ENCODE results near the gene FLVCR2. TPM values are rescaled to one million over a fixed set of nuclear protein-coding genes. Genes with fewer than 3 reads are reported as not detected.
A peak's percentile ranks its signal among the peaks of the same experiment; 100 is the strongest.
"Not testable (repeated sequence)": the region's sequence is repeated elsewhere in the genome, so short reads cannot be mapped to it uniquely, and the experiment has no call there.

The FLVCR2 gene
- total RNA-seq, 2 donors from 2014 or later = 1.8 TPM

DNA sequence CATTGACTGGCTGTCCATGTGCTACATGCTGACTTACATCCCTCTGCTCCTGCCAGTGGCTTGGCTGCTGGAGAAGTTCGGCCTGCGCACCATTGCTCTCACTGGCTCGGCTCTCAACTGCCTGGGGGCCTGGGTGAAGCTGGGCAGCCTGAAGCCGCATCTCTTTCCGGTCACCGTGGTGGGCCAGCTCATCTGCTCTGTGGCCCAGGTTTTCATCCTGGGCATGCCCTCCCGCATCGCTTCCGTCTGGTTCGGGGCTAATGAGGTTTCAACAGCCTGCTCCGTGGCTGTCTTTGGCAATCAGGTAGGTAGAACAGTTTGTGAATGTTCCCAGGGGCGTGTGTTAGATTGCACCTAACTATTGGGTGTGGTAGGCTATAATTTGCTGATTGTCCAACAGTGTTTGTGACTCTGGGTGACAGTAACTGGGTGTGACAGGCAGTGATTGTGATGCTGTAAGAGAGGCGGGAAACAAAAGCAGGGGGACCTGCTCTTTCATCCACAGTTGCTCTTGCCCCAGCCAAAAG lies 981 bp downstream of the FLVCR2 start:
- intact Hi-C loops (cut with DNase I) = loop anchor here (2.0 to 5.0 kb wide), 2 partner anchors 75 to 403 kb away; partner anchors contain the start of gene TGFB3 (in 1 of the 2)
- DNase-seq = no peak
- ATAC-seq = no peak

DNA sequence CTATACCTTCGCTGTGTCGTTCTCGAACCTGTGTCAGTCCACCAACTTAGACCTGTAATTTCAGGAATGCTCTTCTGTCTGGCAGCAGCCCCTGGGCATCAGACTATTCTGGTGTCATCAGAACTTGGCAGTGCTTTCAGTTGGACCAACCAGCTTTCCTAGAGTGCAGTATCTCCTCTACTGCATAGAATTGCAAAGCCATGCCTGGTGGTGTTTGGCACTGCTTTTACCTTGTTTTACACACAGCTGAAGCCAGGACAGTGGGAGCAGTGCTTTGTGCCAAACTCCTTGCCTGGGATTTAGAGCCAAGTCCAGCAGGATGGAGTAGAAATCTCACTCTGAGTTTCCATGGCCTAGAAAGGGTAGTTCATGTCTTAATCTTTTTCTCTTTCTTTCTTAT lies 1.5 kb downstream of the FLVCR2 start:
- intact Hi-C loops (cut with DNase I) = loop anchor here (2.0 to 5.0 kb wide), 2 partner anchors 75 to 402 kb away; partner anchors contain the start of gene TGFB3 (in 1 of the 2)
- DNase-seq (no peak), ATAC-seq (peak; percentile 4 to 48)

DNA sequence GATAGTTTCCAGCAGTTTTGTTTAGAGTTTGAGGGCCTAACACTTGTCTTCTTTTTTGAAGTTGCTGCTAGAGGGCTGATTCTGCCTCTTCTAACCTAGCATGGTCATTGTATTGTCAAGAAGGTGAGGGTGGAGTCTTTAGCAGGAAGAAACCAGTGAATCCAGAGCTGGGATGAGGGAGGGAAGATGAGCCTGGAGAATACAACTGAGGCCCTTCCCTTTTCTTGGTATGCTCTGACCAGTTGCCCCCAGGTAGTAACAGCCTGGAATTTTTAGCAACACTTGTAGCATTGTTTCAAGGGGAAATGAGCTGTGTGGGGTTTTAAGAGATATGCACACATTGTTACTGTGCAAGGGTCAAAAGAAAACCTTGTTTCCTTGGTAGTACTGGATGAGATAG lies 9.0 kb downstream of the FLVCR2 start:
- intact Hi-C loops (cut with DNase I) = no loop called here
- ATAC-seq (no peak), DNase-seq (no peak)

DNA sequence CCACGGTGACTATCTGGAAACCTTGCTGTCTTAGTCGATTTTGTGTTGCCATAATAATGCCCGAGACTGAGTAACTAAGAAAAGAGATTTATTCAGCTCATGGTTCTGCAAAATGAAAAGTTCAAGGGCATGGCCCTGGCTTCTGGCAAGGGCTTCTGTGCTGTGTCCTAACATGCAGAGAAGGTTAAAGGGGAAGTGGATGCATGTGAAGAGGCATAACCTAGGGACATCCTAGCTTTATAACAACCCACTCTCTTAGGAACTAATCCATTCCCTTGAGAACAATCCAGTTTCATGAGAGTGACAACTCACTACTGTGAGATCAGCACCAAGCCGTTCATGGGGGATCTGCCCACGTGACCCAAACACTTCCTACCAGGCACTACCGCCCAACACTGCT lies 11.5 kb downstream of the FLVCR2 start:
- no peak for ATAC-seq
- intact Hi-C loops (cut with DNase I) = no loop called here
- DNase-seq = no peak

GRCh38 chr14:75591331-75591946 lies 13.0 kb downstream of the FLVCR2 start:
- intact Hi-C loops (cut with DNase I) = no loop called here
- no peak for ATAC-seq
- no peak for DNase-seq

DNA sequence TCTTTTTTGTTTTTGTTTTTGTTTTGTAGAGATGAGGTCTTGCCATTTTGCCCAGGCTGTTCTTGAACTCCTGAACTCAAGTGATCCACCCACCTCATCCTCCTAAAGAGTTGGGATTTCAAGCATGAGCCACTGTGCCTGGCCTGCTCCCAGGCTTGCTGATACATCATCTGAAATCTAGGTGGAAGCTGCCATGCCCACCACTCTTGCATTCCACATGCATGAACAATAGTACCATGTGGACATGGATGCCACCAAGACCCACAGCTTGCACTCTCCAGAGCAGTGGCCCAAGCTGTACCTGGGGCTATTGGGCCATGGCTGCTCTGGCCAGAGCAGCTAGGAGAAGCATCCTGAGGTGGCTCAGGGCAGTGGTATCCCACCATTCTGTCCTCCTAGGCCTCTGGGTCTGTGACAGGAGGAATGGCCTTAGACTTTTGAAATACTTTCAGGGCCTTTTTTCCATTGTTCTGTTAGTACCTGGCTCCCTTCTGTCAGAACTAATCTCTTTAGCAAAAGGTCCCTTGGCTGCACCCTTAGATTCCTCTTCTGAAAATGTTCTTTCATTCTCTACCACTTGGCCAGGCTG lies 13.7 kb downstream of the FLVCR2 start:
- intact Hi-C loops (cut with DNase I) = no loop called here
- ATAC-seq (no peak), DNase-seq (no peak)

DNA sequence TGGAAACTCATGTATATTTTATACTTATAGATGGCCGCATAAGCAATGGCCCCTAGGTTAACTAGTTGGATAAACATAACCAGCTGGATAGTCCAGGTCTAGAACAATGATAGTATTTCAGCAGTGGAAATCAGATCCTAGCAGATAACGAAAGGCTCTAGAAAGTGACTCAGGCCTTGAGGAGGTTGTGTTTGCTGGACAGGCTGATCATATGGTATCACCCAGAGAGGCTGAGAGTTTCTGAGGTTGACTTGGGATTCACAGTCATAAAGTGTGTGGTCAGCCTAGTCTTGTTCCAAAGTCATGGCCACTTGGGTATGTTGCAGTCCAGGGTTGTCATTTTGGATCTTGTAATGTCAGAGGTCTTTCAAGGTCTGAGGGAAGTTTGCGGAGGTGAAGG lies 16.8 kb downstream of the FLVCR2 start:
- intact Hi-C loops (cut with DNase I) = no loop called here
- ATAC-seq = no peak
- no peak for DNase-seq

DNA sequence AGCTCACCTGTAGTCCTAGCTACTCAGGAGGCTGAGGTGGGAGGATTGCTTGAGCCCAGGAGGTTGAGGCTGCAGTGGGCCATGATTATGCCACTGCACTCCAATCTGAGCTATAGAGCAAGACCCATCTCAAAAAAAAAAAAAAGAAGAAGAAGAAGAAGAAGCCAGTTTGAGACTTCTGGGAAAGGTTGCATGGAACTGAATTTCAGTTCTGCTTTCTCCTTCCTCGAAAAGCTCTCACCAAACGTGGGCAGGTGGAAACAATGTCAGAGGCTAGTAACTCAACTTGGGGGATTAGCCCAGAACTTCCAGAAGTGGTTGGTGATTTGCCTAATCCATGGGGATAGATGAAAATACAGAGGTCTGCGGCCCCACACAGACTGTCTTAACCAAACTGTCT lies 18.7 kb downstream of the FLVCR2 start:
- ATAC-seq (no peak), DNase-seq (no peak)
- intact Hi-C loops (cut with DNase I) = no loop called here

DNA sequence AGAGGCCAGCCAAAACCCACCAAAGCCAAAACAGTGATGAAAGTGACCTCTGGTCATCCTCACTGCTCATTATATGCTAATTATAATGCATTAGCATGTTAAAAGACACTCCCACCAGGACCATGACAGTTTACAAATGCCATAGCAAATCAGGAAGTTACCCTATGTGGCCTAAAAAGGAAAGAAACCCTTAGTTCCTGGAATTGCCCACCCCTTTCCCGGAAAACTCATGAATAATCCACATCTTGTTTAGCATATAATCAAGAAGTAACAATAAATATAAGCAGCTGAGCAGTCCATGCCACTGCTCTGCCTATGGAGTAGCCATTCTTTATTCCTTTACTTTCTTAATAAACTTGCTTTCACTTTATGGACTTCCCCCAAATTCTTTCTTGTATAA lies 21.7 kb downstream of the FLVCR2 start:
- intact Hi-C loops (cut with DNase I); ATAC-seq; DNase-seq: not testable (repeated sequence)

GRCh38 chr14:75601061-75601460 lies 22.6 kb downstream of the FLVCR2 start:
- DNase-seq; ATAC-seq; intact Hi-C loops (cut with DNase I): not testable (repeated sequence)

DNA sequence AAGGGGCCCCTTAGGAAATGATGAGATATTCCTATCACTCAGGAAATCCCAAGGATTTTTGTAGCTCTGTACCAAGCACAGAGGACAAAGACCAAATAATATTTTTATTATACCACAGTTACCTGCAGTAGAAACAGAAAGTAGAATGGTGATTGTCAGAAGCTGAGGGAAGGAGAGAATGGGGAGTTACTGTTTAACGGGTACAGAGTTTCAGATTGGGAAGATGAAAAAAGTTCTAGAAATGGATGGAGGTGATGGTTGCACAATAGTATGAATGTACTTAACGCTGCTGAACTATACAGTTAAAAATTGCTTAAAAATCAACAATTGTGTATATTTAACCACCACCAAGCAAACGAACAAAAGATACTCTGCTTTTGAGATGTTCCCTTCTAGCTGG lies 24.1 kb downstream of the FLVCR2 start:
- intact Hi-C loops (cut with DNase I) = no loop called here
- DNase-seq (no peak), ATAC-seq (no peak)

GRCh38 chr14:75604979-75605851 lies 26.8 kb downstream of the FLVCR2 start:
- DNase-seq = peak; percentile 66

DNA sequence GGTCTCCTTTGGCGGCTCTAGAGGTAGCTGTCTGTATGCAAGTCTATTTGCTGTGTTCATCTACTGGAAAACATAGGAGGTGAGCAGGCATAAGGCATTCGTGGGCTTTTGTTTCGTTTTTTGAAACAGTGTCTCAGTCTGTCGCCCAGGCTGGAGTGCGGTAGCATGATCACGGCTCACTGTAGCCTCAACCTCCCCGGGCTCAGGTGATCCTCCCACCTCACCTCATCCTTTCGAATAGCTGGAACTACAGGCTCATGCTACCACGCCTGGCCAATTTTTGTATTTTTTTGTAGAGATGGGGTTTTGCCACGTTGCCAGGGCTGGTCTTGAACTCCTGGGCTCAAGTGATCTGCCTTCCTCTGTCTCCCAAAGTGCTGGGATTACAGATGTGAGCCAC lies 27.5 kb downstream of the FLVCR2 start:
- peak in 1 of 2 donors; percentile 6 for ATAC-seq
- DNase-seq = no peak

More at GRCh38 chr14:75604979-75605851, 26.8 kb downstream of the FLVCR2 start:
- intact Hi-C loops (cut with DNase I) = no loop called here
- ATAC-seq = peak; percentile 46 to 71

DNA sequence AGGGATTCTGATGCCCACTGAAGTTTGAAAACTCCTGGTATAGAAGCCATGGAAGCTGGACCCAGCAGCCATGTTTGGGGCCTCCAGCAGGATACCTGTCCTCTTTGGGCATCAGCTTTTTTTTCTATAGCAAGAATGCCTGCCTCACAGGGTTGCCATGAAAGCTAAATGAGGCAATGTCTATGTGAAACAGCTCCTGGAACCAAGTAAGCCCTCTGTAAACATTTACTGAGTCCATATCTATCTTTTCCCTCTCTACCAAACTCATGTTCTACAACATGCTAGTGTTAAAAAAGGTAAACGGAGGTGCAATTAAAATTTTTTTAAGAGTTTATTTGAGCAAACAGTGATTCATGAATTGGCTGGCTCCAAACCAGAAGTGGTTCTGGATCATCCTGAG lies 28.6 kb downstream of the FLVCR2 start:
- ATAC-seq = no peak
- intact Hi-C loops (cut with DNase I) = no loop called here

More for the DNA sequence above, 27.5 kb downstream of the FLVCR2 start:
- intact Hi-C loops (cut with DNase I) = no loop called here

DNA sequence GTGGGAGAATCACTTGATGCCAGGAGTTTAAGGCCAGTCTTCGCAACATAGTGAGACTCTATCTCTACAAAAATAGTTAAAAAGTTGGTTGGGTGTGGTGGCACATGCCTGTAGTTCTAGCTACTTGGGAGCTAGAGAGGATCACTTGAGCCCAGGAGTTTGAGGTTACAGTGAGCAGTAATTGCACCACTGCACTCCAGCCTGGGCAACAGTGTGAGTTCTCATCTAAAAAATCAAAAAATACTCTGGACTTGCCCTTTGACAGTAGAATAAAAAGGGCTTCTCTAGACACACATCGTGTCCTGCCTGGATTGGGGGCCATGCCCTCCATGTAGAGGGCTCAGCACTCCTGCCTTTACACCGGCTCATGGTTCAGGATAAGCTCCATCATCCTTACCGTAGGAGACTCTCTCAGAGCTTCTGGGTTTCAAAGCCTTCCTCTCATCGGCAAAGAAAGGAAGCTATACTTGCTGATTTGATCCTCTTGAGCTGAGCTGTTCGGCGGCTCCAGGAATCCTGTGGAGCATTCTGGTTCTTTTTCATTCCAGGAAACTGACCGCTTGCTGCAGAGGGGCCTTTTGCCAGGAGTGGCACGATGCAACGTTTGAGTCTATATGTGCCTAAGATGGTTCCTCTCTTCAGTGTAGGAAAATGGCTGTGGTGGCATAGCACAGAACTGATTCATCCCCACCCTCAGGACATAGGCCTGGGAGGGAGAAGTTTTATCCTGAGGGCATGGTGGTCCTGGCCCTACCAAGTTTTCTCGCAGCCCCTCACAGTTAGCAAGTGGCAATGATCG lies 29.6 kb downstream of the FLVCR2 start:
- ATAC-seq (no peak), DNase-seq (no peak)
- intact Hi-C loops (cut with DNase I) = no loop called here

More for the DNA sequence above, 28.6 kb downstream of the FLVCR2 start:
- no peak for DNase-seq

DNA sequence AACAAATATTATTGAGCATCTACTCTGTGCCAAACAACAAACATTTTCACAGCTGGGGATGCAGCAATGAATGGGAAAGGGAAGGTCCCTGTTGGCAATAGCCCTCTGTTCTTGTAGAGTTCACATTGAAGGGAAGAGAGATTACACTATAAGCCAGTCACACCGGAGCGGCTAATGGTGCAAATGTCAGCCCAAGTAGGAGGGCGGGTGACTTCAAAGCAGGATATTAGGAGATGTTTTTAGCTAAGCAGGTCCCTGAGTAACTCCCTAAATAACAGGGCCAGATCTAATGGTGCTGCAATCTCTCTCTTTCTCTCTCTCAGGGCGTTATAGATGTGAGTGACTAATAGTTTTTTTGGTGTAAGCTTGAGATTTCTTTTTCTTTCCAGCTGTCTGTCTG lies 30.7 kb downstream of the FLVCR2 start:
- no peak for ATAC-seq

DNA sequence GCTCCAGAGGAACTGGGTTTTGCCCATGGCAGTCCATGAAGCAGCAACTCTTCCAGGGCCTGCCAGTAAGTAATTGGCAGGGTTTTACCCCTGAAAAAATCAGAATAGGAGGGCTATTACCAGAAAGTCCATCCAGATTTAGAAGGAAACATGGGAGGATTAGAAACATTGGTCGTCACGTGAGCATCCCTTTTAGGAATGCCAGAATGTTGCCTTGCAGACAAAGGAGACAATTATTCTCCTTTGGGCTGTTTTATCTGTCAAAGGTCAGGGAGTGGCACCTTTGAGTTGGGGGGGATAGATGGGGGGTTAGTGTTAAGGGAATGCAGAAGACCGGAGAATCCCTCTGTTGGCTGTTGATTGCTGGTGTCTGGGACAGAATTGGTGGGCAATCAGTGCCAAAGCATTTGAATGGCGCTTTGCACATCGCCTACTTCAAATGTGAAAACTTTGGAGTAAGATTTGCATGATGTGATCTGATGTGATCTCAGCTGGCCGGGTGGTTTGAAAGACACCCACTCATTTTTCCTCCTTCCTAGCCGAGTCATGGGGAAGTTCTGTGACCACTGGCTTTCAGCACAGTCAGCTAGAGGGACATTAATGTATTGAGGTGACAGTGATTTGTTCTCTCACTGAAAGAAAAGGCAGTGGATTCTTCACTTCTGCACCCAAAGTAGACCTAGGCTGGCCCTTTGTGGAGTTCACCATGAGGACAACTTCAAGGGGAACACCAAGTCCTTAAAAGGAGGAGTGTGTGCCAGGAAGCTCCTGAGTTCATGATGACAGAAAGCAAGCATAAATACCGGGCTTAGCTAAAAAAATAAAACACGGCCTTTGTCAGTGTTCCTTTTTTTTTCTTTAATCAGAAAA lies 31.4 kb downstream of the FLVCR2 start:
- DNase-seq (no peak), ATAC-seq (peak; percentile 31 to 58)
- intact Hi-C loops (cut with DNase I) = no loop called here

More for the DNA sequence above, 30.7 kb downstream of the FLVCR2 start:
- intact Hi-C loops (cut with DNase I) = no loop called here
- no peak for DNase-seq

DNA sequence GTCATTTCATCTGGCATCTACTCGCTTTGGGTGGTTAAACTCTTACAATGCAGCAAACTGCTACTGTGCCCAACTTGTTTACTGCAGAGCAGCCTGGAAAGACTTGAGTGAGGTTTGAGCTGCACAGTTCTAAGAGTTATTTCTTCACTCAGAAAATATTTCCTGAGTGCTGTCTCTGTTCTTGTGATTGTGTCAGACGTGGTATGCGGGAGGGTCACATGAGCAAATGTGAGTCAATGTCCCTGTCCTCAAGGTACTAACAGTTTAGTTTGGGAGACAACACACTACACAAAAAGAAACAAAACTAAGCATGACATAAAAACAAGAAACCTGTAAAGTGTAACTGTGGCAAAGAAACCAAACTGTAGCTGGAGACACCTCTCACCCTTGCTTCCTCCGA lies 32.4 kb downstream of the FLVCR2 start:
- no peak for ATAC-seq
- DNase-seq = no peak
- intact Hi-C loops (cut with DNase I) = no loop called here
